GM08714 (cell line): ENCODE results near the gene CNOT4.
A peak's percentile ranks its signal among the peaks of the same experiment; 100 is the strongest.
"Not testable (repeated sequence)": the region's sequence is repeated elsewhere in the genome, so short reads cannot be mapped to it uniquely, and the experiment has no call there.

ENCODE experiments used
- H3K4me3 ChIP-seq: fragments of 200-500 bp; sonication (Bioruptor generic); 2 replicates; pipeline ENCODE4 v1.5.1; 2014; ENCODE audit warnings: mild to moderate bottlenecking, low read length, inconsistent platforms
- ZNF274 ChIP-seq: IDR thresholded peaks from 2 replicates; pipeline ENCODE4 v1.6.1; 2012; ENCODE audit warnings: mild to moderate bottlenecking, low read depth, low read length

The CNOT4 gene

DNA sequence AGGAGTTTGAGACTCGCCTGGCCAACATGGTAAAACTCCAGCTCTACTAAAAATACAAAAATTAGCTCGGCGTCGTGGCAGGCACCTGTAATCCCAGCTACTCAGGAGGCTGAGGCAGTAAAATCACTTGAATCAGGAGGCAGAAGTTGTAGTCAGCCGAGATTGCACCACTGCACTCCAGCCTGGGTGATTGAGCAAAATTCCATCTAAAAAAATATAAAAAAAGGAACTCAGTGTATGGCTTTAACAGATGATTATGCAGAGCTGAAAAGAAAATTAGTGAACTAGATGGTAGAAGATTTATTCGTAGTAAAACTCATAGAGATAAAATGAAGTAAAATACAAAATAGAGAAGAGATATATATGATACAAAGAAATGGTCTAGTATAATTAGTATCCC is 12.6 kb upstream of the CNOT4 start:
- TF ChIP-seq ZNF274: no peak
- H3K4me3 ChIP-seq: no peak overlapping the region

DNA sequence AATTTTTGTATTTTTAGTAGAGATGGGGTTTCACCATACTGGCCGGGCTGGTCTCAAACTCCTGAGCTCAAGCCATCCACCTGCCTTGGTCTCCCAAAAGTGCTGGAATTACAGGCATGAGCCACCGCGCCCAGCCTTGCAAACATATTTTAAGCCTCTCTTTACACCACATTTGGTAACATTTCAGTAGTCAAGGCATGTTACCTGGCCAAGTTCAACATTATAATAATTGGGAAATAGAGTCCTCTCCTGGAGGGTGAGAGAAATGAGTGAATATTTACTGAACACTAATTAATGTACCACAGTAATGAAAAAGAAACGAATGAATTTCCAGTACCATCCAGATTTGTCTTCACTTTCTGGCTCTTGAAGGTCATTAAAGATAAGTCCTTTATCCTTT is 10.0 kb upstream of the CNOT4 start:
- TF ChIP-seq ZNF274: no peak
- H3K4me3 ChIP-seq: no peak overlapping the region

DNA sequence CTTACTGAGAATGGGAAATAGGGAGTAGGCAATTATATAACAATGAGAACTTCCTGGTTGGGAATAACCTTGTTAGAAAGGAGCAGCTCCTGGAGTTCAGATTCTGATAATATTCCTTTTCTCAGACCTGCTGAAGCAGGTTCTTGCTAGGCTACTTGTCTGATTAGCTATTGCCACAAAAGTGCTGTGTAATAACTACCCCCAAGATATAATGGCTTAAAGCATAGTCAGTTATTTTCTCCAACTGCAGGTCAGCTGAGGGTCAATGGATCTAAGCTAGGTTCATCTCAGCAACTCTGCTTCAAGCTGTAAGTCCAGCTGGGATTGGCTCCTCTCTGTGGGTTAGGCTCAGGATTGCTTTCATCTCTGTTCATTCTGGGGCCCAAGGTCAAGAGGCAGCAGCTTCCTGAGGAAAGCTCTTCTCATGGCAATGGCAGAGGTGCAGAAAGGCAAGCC is 9.4 kb upstream of the CNOT4 start:
- H3K4me3 ChIP-seq: no peak overlapping the region
- no peak for TF ChIP-seq ZNF274

DNA sequence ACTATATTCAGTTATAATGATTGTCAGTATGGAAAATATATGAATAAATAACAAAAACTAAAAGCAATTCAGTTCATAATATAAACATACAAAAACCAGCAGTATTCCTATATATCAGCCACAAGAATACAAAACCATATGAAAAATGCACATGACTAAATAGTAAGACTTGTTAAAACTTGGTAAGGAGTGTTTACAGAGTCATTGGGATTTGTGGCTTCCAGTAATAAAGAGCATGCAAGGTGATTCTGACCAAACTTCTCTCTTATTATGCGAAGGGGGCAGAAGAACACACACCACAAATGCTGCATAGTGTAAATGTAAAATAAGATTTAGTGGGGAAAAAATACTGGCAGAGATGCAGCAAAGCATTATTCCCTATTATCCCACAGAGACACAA is 8.8 kb upstream of the CNOT4 start:
- TF ChIP-seq ZNF274: no peak
- H3K4me3 ChIP-seq: no peak overlapping the region

DNA sequence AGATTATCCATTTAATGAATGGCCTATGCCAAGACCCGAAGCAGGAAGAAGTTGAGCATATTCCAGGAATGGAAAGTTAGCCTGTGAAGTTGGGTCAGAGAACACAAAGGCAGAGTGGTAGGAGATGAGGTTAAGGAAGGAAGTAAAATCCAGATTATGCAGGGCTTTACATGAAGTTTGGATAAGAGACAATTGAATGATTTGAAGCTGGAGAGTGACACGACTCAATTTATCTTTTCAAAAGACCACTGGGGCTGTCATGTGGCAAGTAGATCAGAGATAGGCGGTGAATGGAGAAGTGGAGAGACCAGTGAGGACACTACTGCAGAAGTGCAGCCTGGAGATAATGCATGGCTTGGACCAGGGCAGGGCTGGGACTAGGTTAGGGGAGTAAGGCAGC is 7.2 kb upstream of the CNOT4 start:
- no peak for TF ChIP-seq ZNF274
- H3K4me3 ChIP-seq: no peak overlapping the region

DNA sequence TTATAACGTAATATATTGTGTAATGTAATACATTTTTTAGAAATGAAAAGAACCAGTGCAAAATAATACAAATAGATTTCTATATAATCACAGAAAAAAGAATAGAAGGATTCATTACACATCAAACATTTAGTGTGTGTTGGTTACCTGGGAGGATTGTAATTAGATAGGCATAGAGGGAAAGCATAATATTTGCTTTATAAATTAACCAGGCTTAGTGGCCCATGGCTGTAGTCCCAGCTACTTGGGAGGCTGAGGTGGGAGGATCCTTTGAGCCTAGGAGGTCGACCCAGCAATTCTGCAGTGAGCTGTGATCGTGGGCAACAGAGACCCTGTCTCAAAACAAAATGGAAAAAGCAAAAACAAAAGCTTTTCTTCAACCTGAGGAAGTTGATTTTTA is 5.0 kb upstream of the CNOT4 start:
- no peak for TF ChIP-seq ZNF274

DNA sequence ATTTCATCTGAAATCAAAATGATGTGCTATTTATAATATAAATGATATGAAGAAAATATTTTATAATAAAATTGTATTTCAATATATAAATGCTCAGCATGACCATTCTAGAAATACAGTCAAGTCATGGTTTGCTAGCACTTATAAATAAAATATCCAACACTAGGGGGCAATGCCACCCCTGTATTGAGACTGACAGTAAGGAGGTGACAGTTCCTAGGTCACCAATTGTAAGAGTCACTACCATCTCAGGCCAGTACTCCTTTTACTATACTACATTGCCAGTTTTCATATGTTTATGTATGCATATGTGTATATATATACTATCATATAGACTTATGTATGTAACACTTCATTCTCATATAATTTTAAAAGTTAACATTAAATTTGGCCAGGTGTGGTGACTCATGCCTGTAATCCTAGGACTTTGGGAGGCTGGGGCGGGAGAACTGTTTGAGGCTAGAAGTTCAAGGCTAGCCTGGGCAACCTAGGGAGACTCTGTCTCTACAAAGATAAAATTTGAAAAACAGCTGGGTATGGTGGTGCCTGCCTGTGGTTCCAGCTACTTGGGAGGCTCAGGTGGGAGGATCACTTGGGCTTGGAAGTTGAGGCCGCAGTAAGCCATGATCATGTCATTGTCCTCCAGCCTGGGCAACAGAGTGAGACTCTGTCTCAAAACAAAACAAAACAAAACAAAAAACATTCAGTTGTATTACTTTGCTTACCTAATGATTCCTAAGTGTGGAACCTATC is 2.4 kb upstream of the CNOT4 start:
- H3K4me3 ChIP-seq: no peak overlapping the region
- no peak for TF ChIP-seq ZNF274

More for the DNA sequence above, 5.0 kb upstream of the CNOT4 start:
- no peak overlapping the region for H3K4me3 ChIP-seq

DNA sequence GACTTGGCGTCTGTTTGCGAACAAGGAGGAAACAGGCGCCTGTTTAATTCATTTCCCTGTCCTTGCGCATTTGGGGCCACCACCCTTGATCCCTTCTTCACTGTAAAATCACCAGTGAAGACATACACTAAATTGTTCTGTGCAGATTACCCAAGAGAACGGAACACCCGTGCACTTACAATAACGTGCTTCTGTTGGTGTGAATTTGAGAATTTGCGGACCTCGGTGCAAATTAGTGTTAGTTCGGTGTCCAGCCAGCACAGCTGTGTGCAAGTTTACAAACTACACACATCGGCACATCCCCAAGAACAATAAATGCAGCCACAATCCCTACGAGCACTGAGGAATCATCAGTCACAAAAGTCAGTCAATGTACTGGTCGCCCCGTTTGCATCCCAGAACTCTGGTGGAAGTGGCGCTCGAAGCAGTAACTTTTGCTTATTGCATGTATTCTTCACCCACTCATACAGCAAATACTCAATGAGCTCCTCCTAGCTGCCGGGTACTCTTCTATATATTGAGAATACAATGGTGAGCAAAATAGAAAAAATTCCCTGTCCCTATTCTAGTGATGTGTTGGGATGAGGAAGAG is 786 bp upstream of the CNOT4 start:
- H3K4me3 ChIP-seq: peak overlapping the region; percentile 78
- TF ChIP-seq ZNF274: no peak

DNA sequence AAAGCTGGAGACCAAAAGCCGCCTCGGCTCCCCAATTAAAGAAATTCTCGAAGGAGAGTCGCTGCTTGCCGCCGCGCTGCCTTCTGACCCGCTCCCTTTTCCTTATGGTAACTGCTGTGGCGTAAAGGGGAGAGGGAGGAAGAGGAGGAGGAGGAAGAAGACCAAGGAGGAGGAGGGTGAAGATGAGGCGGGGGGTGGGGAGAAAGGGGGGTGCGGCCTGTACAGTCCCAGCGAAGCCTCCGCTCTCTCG is 388 bp downstream of the CNOT4 start:
- no peak for TF ChIP-seq ZNF274
- H3K4me3 ChIP-seq: peak overlapping the region; percentile 94

DNA sequence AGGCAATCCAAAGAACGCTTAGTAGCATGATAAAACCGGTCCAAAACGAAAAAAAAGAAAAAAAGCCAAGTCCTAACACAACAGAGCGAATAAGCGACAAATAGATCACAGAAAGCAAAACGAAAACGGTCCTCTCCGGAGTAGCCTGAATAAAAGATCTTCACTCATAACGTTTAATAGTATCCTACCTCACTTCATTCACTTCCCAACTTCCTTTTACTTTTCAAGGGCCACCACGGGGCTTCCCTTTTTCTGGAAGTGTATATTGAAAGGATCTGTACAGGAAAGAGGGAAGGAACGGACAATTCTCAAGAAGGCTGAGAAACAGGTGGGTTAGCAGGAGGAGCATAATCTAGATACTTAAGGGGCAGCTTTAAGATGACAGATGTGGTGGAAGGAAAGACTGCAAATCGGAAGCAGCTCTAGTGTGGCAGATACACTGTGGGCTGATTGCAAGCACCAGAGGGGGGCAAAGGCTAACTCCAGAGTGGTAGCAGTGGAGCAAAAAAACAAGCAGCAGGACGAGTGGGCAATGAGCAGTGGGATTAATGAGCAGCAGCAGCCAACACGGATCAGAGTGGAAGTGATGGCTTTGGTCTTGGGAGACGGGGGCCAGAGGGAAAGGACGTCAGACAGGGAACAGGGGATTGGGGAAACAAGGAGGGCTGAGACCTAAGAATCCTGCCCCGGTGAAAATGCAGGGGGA is 866 bp downstream of the CNOT4 start:
- H3K4me3 ChIP-seq: peak overlapping the region; percentile 94
- TF ChIP-seq ZNF274: no peak

DNA sequence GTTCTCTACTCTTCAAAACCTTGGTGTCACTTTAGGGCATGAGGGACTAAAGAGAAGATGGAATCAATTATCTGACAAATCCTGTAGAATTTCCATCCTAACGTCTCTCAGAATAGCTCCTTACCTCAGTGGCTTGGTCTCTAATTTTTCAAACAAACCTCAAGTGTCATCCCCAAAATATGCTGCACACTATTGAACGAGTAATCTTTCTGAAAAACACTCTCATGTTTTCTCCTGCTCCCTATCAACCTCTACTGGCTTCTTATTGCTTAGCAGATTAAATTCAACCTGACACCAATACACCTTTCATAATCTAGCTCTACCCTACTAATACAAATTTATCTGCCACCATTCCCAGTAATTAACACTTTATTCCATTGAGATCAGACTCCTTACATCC is 8.5 kb downstream of the CNOT4 start:
- H3K4me3 ChIP-seq: no peak overlapping the region
- TF ChIP-seq ZNF274: no peak

DNA sequence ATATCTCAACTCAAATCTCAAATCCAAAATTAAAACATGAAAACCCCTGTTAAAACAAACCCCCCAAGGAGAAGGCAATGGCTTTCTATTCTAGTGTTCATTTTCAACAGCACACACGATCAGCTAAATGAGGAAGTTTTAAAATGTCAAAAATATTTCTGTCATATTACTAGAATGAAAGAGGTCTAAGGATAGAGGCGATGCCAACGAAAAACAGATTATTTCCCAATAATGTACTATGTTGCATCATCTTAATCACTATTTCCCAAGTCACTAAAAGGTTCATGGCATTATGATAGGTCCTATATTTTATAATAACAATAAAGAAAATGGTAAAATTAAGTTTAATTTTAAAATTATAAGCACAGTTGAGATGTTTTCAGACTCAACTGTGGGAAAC is 10.1 kb downstream of the CNOT4 start:
- H3K4me3 ChIP-seq: no peak overlapping the region
- no peak for TF ChIP-seq ZNF274

DNA sequence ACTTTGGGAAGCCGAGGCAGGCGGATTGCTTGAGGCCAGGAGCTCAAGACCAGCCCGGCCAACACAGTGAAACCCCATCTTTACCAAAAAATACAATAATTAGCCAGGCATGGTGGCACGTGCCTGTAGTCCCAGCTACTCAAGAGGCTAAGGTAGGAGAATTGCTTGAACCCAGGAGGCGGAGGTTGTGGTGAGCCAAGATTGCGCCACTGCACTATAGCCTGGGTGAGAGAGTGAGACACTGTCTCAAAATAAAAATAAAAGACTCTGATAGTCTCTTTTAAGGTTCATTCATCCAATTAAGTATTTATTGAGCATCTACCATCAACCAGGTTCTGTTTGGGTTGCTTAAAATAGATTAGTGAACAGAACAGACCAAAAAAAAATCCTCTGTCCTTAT is 12.7 kb downstream of the CNOT4 start:
- not testable (repeated sequence) for H3K4me3 ChIP-seq

DNA sequence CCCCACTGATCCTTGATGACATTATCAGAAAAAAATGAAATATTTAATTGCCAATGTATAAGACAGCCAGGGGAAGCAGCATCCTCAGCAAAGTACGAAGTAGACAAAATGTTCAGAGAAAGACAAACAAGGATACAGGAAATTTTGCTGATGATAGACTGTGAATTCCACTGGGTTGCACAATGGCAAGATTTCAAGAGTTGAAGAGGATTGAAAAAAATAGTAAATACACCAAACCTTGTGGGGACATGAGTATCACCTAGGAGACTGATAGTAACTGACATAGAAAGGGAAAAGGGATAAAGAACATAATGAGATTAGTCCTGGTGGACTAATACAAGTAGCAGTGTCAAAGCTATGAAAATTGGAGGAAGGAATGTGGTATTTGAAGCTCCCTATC is 16.5 kb downstream of the CNOT4 start:
- no peak for TF ChIP-seq ZNF274
- no peak overlapping the region for H3K4me3 ChIP-seq

DNA sequence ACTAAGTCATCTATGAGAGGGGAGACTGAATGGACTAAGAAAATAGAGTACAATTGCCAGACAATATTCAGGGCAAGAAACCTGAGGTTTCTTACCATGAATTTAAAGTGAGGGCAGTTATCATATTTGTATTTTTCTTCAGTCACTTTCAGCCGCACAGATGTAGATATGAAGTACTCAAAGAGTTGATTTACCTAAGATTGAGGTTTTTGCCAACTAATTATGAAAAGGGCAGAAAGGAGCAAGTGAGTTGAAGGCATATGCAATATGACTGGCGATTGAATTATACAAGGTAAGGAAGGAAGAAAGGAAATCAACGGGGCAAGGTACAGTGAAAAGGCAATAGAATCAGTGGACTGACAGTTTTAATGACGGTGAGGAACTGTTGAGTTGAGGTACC is 17.8 kb downstream of the CNOT4 start:
- TF ChIP-seq ZNF274: no peak
- H3K4me3 ChIP-seq: no peak overlapping the region
